ENCODE data around the gene ADGRF3.

- TF ChIP-seq POLR2A (IDR thresholded peaks at IDR 0.05; ENCODE audit: borderline replicate concordance, extremely low read depth, insufficient read depth, insufficient read length) (no peak), SIN3A (IDR thresholded peaks at IDR 0.05; ENCODE audit: low read depth) (no peak), CTCF (IDR thresholded peaks at IDR 0.05 in 2 of 3, conservative IDR thresholded peaks at IDR 0.05 in 1 of 3; ENCODE audit: borderline replicate concordance in 1 of 3, insufficient read depth in 1 of 3, low read depth in 2 of 3, low read length in 2 of 3) (no peak), EZH2 (IDR thresholded peaks at IDR 0.05) (no peak), RAD21 (IDR thresholded peaks at IDR 0.05; ENCODE audit: low read depth) (no peak), JUND (IDR thresholded peaks at IDR 0.05) (no peak), TCF7L2 (IDR thresholded peaks at IDR 0.05; ENCODE audit: borderline replicate concordance, extremely low read depth, insufficient read depth, insufficient read length) (no peak), ATF3 (IDR thresholded peaks at IDR 0.05) (no peak), EGR1 (IDR thresholded peaks at IDR 0.05; ENCODE audit: low read depth) (no peak), POLR2AphosphoS5 (IDR thresholded peaks at IDR 0.05; ENCODE audit: low read depth, low read length) (no peak), MAX (IDR thresholded peaks at IDR 0.05) (no peak), REST (IDR thresholded peaks at IDR 0.05; ENCODE audit: low read depth) (no peak), ZFX (IDR thresholded peaks at IDR 0.05) (no peak)
Measured at GRCh38 chr2:26330604-26331003, 16.0 kb downstream of the ADGRF3 start.
